ENCODE measurements around the gene SEMA3C.

SEMA3C gene

DNA sequence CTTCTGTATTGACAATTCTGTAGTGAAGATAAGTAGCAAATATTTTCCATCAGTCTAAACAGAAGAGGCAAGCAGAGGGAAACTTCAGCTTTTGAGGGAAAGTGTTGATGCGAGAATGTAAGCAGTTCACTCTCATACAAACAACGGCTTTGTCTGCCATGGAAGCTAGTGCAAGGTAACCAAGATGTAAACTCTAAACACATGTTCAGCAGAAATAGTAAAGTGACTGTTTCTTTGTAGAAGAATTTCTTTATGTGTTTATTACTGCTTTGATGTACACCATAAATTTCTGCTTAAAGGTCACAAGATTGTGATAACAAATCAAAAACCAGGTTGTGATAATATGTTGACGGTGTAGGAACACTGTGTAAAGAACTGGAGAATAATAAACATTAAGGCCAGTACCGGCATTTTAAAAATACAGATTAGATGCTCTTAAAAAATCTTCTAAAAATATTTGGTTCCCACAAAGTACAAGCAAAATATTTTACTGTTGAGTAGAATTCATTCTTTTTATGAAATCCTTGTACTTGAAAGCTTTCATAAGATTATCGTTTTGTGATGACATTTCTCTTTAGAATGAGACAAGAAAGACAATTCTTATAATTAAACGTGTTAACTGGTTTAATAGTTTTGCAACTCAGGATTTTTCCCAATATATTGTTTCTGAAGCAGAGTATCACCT is 34.2 kb downstream of the SEMA3C start:
- no peak for DNase-seq

DNA sequence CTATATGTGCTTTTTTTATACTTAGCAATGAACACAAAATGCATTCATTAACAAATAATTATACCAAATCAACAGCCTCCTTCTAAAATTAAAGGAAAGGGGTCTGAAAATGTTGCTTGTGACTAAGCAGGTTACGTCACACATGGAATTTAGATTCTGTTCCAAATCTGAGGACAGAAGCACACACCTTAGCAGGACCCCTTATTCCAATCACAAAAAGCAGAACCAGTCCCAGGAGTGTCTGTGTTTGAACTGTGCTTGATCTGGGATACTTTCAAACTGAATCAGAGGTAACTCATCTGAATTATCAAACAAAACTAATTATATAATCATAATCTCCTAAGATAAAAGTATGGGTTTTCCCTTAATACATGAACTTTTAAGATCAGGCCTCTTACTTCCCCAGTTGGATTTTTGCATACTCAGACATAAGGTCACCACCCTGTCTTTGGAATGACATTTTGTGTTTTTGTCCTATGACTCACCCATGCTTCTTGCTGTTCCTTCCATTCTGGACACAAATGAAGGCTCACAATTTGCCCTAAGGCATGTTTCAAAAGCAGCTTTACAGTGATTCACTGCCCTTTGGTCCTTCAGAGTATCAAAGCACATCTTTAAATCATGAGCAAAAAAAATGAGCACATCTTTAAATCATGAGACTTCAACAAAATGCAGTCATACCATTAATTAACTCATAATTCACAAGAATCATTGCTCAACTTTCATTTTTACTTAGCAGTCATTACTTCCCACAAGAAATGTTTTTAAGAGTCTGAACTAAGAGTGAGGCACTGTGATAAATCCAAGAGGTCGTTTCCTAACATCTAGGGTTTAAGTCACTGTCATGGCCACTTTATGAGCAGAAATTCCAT is 35.5 kb downstream of the SEMA3C start:
- peak; percentile 65 for DNase-seq

DNA sequence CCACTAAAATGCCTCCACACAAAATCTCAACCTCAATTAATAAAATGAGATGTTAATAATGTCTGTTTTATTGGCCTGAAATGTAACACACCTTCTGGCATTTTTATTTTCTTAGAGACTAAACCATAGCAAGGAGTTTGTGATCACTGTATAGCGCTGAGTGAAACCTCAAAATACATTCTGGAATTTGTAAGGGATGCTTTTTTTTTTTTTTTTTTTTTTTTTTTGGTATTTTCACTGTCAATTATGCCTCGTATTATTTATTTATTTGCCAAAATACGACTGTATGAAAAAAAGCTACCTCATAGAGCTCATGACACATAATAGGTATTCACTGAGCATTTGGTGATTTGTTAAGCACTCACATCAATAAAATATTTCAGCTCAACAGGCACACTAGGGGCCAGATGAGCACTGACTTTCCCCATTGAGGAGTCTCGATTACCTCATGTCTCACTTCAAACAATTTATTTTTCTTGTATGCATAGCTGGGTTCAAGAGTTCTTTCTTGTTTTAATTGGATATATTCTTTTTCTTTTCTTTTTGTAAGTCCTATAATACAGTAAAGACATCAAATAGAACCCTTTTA is 36.5 kb downstream of the SEMA3C start:
- no peak for DNase-seq

DNA sequence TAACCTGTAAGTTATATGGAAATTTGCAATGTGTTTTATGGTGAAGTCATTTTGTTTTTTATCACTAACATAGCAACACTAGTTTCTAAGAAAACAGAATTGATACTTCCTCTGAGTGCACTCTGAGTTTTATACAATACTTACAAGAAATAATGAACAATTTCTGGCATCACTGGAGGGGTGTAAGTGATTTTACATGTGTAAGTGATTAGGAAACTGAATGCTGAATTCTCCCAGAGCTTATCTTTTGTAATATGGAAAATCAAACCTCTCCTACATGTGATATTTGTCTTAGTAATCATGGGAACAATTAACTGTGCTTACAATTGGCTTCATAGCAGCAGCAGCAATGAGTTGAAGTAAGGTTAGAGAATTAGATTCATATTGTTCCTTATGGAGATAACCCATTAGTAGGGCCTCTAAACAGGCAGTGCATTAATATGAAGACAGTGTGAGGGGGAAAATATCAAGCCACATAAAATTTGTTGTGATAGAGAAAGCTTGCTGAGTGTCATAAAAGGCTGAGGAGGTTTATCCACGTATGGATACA is 37.4 kb downstream of the SEMA3C start:
- DNase-seq: no peak

DNA sequence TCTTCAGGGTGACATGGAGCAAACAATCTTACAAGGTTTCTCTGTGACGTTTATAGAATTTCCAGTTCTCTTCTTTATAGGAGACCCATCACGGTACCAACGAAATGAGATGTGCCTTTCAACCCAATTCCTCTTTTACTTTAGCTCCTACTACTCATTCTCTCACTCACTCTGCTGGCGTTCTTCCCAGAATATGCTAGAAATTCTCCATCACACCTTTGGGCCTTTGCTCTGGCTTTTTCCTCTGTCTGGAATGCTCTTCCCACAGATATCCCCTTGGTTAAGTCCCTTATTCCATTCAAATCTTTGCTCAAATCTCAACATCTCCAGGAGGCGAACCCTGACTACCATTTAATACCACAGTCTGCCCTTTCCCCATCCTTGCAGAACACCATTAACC is 39.0 kb downstream of the SEMA3C start:
- DNase-seq: no peak

DNA sequence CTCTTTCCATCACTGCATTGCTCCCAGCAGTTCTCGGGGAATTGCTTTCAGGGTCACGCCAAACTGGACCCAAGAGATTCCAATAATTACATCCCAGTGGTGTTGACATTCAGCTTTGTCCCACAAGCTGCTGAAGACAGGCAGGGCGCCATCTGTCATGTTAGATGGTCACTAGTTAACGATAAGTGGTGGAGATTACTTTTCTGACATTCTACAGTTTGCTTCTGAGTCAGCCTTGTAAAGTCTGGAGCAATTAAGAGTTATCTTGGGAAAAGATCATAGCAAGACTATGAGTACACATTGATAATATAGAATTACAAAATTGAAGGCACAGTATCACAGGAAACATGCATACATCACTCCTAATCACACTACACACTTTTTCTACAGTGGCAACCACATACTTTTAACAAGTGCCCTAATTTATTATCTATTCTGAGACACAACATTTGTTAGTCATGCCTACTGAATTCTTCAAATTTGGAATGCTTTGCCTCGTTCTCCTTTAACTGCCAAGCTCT is 41.9 kb downstream of the SEMA3C start:
- DNase-seq: peak; percentile 31

DNA sequence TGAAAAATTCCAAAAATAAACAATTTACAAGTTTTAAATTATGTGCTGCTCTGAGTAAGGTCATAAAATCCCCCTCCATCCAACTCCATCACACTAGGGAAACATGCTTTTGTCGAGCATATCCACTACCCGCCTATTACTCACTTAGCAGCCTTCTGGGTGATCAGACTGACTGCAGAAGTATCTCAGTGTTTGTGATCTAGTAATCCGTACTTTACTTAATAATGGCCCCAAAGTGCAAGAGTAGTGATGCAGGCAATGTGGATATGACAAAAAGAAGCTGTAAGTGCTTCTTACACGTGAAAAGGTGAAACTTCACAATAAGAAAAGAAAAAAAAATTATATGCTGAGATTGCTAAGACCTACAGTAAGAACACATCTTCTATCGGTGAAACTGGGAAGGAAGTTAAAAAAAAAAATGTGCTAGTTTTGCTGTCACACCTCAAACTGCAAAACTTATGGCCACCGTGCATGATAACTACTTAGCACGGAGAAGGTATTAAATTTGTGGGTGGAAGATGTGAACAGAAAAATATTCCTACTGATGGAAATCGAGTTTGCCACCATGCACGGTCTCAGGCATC is 43.2 kb downstream of the SEMA3C start:
- no peak for DNase-seq

DNA sequence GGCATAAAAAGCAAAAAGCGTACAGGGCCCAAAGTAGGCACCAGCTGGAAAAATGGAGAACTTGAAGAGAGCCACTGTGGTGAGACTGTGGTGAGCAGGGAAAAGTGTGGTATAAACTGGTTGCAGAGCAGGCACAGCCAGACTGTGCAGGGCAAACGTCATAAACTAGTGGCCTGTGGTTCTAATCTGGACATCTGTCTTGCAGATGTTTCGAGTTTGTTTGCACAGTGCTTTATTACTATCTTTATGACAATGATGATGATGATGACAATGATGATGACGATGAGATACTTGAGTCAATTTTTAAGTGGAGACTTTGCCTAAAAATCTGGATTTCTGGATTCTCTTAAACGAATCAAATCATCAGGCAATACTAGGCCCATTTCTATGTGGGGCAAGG is 45.7 kb downstream of the SEMA3C start:
- no peak for DNase-seq

DNA sequence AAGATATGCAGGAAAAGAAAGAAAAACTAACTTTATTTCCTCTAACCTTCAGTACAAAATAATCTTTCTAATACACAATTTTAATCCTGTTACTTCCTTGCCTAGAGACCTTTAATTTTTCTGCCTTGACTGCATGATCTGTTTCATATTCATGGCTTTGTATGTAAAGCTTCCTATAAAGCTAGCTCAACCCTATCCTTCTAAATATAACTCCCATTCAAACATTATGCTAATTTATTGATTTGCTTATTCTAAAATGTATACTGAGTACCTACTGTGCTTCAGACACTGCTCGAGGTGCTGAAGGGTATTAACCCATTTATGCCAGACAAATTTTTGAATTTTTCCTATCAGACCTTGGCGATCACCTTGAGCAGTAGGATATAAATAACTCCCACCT is 47.6 kb downstream of the SEMA3C start:
- DNase-seq: no peak

DNA sequence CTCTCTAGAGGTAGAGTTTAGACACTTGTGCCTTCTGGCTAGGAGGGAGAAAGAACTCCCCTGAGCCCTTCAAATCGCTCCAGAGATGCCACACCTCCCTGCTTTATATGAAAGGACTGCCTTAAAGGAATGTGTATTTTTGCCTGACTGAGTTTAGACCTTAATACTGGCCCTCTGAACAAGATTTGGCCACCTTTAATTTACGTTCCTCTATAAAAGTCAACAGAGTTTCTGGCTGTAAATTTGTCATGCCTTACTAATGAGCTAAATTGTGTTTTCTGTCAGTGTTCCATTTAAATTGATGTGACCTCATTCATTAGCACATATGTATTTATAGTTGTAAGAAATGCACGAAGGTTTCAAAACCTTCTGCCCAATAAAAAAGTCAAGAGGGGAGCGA is 48.0 kb downstream of the SEMA3C start:
- no peak for DNase-seq

DNA sequence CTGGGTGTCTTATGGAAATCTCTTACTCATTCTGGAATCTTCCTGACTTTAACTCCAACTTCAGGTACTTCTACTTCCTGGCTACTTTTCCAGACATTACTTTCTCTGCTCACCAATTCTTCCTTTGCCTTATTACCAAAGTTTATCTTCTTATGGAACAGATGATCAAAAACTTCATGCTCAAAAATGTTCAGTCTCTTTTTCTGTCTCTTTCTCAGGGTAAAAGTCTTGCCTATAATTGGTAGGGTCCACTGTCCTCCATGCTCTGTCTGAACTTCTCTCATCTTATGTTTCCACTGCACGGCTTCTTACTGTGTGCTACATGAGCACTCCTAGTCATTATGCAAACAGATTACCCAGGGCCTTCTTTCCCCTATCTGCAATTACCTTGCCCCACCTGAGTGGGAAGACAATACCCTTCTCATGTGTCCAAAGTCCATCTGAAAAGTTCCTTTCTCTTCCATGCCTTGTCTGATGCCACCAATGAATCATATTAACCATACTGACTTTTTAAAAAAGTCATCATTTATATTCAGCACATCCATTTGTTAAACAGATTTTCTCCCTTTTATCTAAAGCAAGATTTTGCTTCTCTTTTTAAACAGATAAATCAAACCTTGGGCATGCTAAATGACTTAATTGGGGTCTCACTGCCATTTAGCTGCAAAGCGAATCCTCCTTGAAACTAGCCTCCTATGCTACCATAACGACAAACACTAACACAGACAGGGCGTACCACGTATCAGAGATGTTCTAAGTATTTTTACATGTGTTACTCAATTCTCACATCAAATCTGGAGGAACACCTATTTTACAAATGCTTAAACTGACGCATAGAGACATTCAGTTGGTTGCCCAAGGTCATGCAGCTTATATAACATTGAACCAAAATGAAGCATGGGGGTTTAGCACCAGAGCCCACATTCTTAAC is 48.8 kb downstream of the SEMA3C start:
- DNase-seq: no peak

DNA sequence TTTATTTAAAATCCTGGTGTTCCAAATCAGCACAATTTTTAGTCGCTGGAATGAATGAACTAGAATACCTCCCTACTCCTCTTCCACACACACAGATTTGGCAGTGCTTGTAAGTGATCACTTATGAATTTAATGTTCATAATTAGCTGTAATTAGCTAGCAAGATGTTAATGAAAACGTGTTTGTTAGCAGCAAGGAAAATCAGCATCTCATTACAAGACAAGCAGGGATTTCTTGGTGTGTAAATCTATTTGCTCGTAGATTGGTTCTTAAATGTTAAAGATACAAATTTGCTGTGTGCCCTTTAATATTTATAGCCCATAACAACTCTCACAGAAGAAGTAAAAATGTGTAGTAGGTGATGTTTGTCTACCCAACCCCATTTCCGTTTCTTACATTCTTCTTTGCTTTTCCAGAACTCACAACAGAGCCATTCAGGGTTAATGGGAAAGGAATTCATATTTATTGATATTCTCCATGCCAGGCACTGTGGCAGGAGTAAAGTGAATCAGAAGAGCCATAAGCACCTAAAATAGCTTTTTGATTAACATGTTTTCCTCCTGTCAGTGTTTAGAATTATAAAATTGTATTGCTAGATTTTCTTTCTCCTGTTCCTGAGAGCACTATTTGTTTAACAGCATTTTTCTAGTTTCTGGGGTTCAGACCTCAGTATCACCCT is 49.6 kb downstream of the SEMA3C start:
- DNase-seq: no peak

DNA sequence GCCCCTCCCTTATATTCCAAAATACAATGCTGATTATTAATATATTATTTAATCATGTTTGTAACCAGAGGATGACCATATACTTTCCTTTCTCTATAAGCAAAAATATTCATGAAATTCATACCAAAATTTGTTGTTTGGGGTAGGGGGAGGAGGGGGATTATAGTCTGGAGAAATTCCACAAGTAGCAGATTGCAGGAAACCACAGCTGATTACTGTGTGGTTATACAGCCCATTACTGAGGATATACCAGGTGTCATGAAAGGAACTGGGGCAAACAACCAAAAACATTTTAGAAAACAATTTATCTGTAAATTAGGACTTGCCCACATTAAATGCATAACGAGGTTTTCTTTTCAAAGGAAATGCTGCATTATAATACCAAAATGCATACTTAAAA is 50.3 kb downstream of the SEMA3C start:
- no peak for DNase-seq

DNA sequence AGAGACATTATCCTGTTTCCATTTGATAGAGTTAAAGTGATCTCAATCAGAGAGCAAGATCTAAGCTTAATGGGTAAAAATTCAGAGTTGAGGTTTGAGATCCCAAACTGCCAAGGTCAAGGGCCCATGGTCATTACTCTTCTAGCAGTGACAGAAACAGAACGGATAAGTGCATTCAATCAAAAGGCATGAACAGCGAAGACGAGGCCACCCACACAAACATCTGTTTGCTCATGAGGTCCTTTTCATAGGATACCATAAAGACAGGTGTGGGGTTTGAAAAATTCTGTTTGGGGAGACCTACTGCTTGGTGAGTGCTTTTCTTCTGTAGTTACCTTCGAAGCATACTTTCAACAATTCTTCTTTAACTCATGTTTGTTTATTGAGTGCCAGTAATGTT is 58.3 kb downstream of the SEMA3C start:
- no peak for DNase-seq

DNA sequence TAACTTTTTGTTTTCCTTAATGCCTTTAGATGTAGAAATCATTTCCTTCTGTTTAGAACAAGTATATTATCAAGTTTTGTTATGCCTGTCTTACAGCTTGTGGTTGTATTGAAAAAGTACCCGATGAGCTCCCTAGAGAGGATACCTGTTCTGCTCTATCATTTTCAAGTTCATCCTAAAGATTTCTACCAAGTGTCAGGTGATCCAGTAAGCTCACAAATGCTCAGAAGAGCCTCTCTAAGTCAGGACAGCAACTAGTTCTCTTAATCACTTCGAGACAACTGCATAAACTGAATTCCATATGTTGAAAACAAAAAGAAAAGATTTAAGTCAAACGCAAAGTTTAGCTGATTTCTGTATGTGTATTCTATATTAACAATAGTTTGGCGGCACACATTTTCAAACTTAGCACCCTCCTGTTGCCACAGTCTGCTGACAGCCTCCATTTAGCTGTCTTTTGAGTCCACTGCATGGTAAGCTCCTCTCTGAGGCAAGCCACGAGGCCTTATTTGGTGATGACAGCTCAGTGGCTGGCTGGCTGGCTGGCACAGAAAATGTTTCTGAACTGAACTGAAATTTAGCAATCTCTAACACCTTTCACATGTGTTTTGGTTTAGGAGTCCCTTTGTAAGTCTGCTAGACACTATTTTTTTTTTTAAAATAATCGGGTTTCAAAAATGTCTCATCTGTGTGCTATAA is 59.4 kb downstream of the SEMA3C start:
- no peak for DNase-seq

DNA sequence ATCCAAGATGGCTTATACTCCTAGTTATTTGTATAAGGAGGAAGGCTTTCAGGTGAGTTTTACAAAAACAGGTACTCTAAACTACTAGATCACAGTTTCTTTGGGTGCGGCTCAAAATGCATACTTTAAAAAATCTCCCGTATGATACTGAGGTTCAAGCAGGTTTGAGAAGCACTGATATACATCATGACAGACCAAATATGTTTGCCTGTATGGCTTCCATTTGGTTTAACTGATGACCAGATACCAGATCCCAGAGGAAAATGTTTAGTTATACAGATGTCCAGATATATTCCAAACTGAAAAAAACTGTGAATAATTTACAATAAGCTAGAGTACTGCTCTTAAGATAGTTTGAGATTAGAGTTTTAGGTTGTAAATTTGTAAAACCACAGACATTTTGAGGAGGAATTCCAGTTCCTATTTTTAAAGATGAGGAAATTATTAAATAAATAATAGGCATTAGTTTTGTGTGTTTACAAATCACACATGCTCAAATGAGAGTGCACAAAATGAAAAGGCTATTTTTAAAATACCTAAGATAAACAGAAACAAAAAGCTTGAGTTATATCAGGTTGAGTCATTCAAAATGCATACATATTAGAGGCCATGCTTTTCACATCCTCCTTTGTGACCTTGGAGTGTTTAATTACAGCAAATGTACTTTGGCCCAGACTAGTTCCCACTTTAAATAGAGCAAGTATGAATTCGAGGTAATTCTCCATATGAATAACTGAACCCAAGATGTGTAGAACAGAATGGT is 60.5 kb downstream of the SEMA3C start:
- DNase-seq: no peak

DNA sequence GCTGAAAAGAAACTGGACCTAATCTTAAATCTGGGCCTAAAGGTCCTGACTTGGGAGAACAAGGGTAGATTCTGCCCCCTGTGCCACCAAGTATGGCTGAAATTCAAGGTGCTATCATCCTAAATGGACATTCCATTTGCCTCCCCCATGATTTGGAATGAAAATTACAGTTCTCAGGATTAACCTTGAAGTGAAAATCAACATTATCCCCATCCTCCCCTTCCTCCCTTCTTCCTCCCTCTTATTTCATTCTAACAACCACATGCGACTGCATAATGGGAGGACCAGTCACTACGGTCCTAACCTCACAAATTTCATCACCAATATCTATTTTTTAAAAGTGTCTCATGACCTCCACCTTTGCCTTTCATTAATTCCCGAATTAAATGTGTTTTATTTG is 62.1 kb downstream of the SEMA3C start:
- DNase-seq: no peak

DNA sequence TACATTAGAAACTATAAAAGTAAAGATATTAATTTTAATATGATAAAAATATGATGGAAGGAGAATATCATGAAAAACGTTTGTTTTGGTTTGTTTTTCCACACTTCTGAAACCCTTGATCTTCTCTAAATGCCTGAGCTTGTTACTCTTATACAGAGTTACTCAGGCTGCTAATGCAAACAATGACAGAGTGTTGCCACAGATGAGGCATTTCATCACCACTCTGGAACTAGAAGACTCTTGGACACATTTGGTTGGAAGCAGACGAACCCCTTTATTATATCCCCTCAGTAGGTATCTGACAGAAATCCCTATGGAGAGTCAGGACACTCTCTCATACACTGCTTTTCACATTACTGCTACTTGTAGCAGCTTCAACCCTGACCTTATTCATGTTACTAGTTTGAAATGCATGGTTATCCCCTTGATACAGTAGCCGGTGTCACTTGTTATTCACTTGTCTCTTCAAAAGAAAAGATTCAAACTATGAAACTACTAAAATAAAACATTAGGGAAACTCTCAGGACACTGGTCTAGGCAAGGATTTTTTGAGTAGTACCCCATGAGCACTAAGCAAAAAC is 66.9 kb downstream of the SEMA3C start:
- DNase-seq: no peak

DNA sequence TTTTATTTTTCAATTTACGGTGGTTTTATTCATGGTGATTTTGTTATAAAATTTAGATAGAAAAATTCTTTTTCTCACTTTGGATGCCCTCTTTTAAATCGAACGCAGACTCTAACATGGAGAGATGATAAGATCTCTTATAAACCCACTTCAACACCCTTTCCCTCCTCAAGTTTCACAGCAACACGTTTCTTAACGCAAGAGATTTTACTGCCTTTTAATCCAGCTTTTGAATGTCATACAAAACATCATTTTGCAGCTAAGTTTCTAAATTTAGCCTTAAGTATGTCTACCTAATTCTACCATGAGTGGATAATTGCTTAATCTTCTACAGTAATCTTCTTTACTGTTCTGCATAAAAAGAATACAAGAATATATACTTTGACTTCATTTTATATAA is 70.0 kb downstream of the SEMA3C start:
- no peak for DNase-seq

DNA sequence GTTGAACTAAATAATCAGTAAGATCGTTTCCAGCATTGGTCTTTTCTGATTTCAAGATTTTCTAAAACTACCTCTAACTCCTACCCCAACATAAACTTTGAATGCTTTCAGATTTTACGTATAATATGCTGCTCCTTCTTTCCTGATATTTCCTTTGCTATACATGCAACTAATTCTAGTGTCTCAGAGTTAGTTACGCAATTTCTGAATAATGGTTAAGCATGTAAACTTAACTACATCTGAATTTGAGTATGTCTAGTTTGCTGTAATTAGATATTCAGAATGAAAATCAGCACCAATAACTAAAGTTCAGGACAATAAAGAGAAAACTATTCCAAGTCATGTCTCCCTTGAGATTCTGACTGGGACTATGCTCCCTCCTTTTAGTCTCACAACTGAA is 71.0 kb downstream of the SEMA3C start:
- no peak for DNase-seq
